GM12878 (cell line): ENCODE data around the gene GPER1. TPM values are rescaled to one million over a fixed set of nuclear protein-coding genes. Genes with fewer than 3 reads are reported as not detected.

Experiments
- ATAC-seq: fragments of 200-7000 bp; cut with Tn5 transposase; 3 replicates; pipeline ENCODE4 v1.9.1; 2020; ENCODE audit warnings: mild to moderate bottlenecking, moderate library complexity
- BruUV-seq: library from RNA; stranded (reverse); fragments of 400-500 nt; replicated peaks from 2 replicates; lab custom pipeline; 2021; lab: Mats Ljungman, UMichigan
- CTCF ChIA-PET: fragments of 300-600 bp; sonication (Branson Sonifier 250); formaldehyde crosslinking; extraction: SDS; loops from one replicate; lab custom pipeline; 2021; ENCODE audit warnings: inconsistent platforms; lab: Yijun Ruan, JAX
- POLR2A ChIA-PET: fragments of 350-600 bp; formaldehyde crosslinking; extraction: SDS; loops from one replicate; lab custom pipeline; 2021; ENCODE audit warnings: inconsistent platforms; lab: Charles Lee
- RAD21 ChIA-PET: fragments of 300-600 bp; sonication (Branson Sonifier 250); formaldehyde crosslinking; loops from one replicate; lab custom pipeline; 2023; ENCODE audit warnings: antibody characterized with exemption; ENCODE audit not compliant: unreplicated experiment; lab: Charles Lee
- SMC1A ChIA-PET: fragments of 300-600 bp; sonication (Branson Sonifier 250); formaldehyde crosslinking; loops from one replicate; lab custom pipeline; 2023; ENCODE audit not compliant: unreplicated experiment, uncharacterized antibody; lab: Charles Lee
- DNase-seq: peaks from one replicate; pipeline ENCODE4 v3.0.0-alpha.2; 2011; ENCODE audit warnings: low read depth, low spot score
- FAIRE-seq: peaks from 3 replicates; lab custom pipeline; 2011; peaks lifted over from hg19 to GRCh38; lab: Jason Lieb, UNC
- H2AFZ ChIP-seq: 2 replicates; pipeline ENCODE4 v1.6.0; 2011; ENCODE audit warnings: low read depth, low read length, control low read depth; ENCODE audit not compliant: control insufficient read depth
- H3K27ac ChIP-seq: 2 replicates; pipeline ENCODE4 v1.5.1; 2011; ENCODE audit warnings: control low read depth; ENCODE audit not compliant: control insufficient read depth, insufficient read depth
- H3K27me3 ChIP-seq, 2 experiments: replicated peaks in 1 of 2; 2 replicates each; pipeline versions ENCODE4 v1.6.0 to v1.6.1; 2011; ENCODE audit warnings: low read length in 1 of 2; ENCODE audit not compliant: control insufficient read depth in 2 of 2, insufficient read depth in 2 of 2
- H3K36me3 ChIP-seq, 2 experiments: 2 replicates each; pipeline ENCODE4 v1.5.1; 2011; ENCODE audit warnings: low read length in 1 of 2; ENCODE audit not compliant: control insufficient read depth in 2 of 2, insufficient read depth in 2 of 2
- H3K4me1 ChIP-seq: 2 replicates; pipeline ENCODE4 v1.6.1; 2011; ENCODE audit warnings: mild to moderate bottlenecking, low read length, moderate library complexity, mixed read lengths; ENCODE audit not compliant: control insufficient read depth, insufficient read depth
- H3K4me2 ChIP-seq: 2 replicates; pipeline ENCODE4 v1.6.0; 2011; ENCODE audit warnings: control low read depth; ENCODE audit not compliant: control insufficient read depth, insufficient read depth
- H3K4me3 ChIP-seq: fragments of 200-600 bp; sonication (generic); 2 replicates; pipeline ENCODE4 v1.5.1; 2016
- H3K79me2 ChIP-seq: 2 replicates; pipeline ENCODE4 v1.6.0; 2011; ENCODE audit warnings: low read length; ENCODE audit not compliant: control insufficient read depth, insufficient read depth
- H3K9ac ChIP-seq: 2 replicates; pipeline ENCODE4 v1.8.0; 2011; ENCODE audit warnings: low read length, control low read depth, mixed read lengths; ENCODE audit not compliant: control insufficient read depth, insufficient read depth
- H3K9me3 ChIP-seq: replicated peaks from 3 replicates; pipeline ENCODE4 v1.5.1; 2011; ENCODE audit warnings: mild to moderate bottlenecking, low read length; ENCODE audit not compliant: control insufficient read depth, insufficient read depth
- H4K20me1 ChIP-seq: 2 replicates; pipeline ENCODE4 v1.6.0; 2011; ENCODE audit not compliant: control insufficient read depth, insufficient read depth
- CBX3 ChIP-seq: fragments of 200-600 bp; sonication (generic); IDR thresholded peaks from 2 replicates; pipeline ENCODE4 v1.6.1; 2016; ENCODE audit warnings: low read depth, borderline replicate concordance
- HDGF ChIP-seq: fragments of 450-650 bp; IDR thresholded peaks from 2 replicates; pipeline ENCODE4 v1.6.1; 2016; ENCODE audit warnings: antibody characterized with exemption
- MTA2 ChIP-seq: fragments of 450-650 bp; IDR thresholded peaks from 2 replicates; pipeline ENCODE4 v1.6.1; 2016; ENCODE audit warnings: low read depth, mild to moderate bottlenecking, moderate library complexity
- PAX5 ChIP-seq: IDR thresholded peaks from 2 replicates; pipeline ENCODE4 v1.6.1; 2011; ENCODE audit warnings: low read depth, low read length, borderline replicate concordance
- POU2F2 ChIP-seq: IDR thresholded peaks from 3 replicates; pipeline ENCODE4 v1.6.1; 2011; ENCODE audit warnings: low read depth, mild to moderate bottlenecking, low read length, borderline replicate concordance
- RAD21 ChIP-seq: IDR thresholded peaks from 2 replicates; pipeline ENCODE4 v1.6.1; 2011; ENCODE audit warnings: mild to moderate bottlenecking, low read depth, low read length, moderate library complexity; ENCODE audit not compliant: insufficient read depth
- SPI1 ChIP-seq: IDR thresholded peaks from 2 replicates; pipeline ENCODE4 v1.6.1; 2011; ENCODE audit warnings: low read depth, mild to moderate bottlenecking, low read length, moderate library complexity, borderline replicate concordance; ENCODE audit not compliant: insufficient read depth
- TAF1 ChIP-seq: IDR thresholded peaks from 2 replicates; pipeline ENCODE4 v1.6.1; 2011; ENCODE audit warnings: mild to moderate bottlenecking, low read depth, low read length, borderline replicate concordance
- YBX1 ChIP-seq: fragments of 450-650 bp; IDR thresholded peaks from 2 replicates; pipeline ENCODE4 v1.6.1; 2016; ENCODE audit warnings: antibody characterized with exemption
- ZNF687 ChIP-seq: fragments of 450-650 bp; IDR thresholded peaks from 2 replicates; pipeline ENCODE4 v1.6.1; 2017; ENCODE audit warnings: mild to moderate bottlenecking, moderate library complexity
- WGBS: methylation state at CpG from one replicate; pipeline ENCODE4 v1.1.6; 2016; ENCODE audit warnings: low lambda C conversion rate; ENCODE audit not compliant: insufficient replicate concordance, insufficient coverage; ENCODE audit errors: missing lambda C conversion rate; 5-methylcytosine and 5-hydroxymethylcytosine counted together
- in situ Hi-C: fragments of 300-500 bp; cut with MboI; formaldehyde crosslinking; loops from 9 replicates; pipeline ENCODE4 v1.14.3; 2018; ENCODE audit warnings: mixed read lengths
- intact Hi-C: fragments of 100-400 bp; cut with micrococcal nuclease; formaldehyde crosslinking; loops from one replicate; pipeline ENCODE4 v1.14.2; 2022; ENCODE audit not compliant: unreplicated experiment
- polyA plus RNA-seq, 11 experiments: library from polyadenylated mRNA; depleted of rRNA in 4 of 11; unstranded in 6 of 11; stranded (reverse) in 5 of 11; fragments of >200 nt; fragmentation: Nextera tagmentation in 4 of 11; fragmentation: Illumina TruSeq in 1 of 11; extraction: Ambion mirVana in 4 of 11; extraction: Trizol in 1 of 11; gene quantifications; 1 replicate in 1 of 11; 2 replicates in 10 of 11; pipeline versions ENCODE4 v1.2.1 to v1.2.3, GENCODE V29; 2011 to 2016; ENCODE audit warnings: inconsistent platforms in 2 of 11, missing spikeins in 2 of 11, low read depth in 1 of 11
- total RNA-seq, 4 experiments: library from RNA; depleted of rRNA in 3 of 4; stranded (reverse); fragments of >200 nt in 3 of 4; fragmentation: Illumina TruSeq in 1 of 4; extraction: Trizol in 1 of 4; gene quantifications; 2 replicates each; pipeline versions ENCODE4 v1.2.1 to v1.2.3, GENCODE V29; 2013 to 2021
- TF ChIP-seq, protein P1 (sequence below): fragments of 450-650 bp; IDR thresholded peaks from 2 replicates; pipeline ENCODE4 v1.6.1; 2016; ENCODE audit warnings: mild to moderate bottlenecking
- TF ChIP-seq, protein P2 (sequence below): IDR thresholded peaks from 2 replicates; pipeline ENCODE4 v1.6.1; 2012; ENCODE audit warnings: low read depth, low read length, improper control_type of control experiment
- TF ChIP-seq, protein P3 (sequence below): fragments of 450-650 bp; IDR thresholded peaks from 2 replicates; pipeline ENCODE4 v1.6.1; 2017; ENCODE audit warnings: low read depth, mild to moderate bottlenecking, moderate library complexity

The GPER1 gene
- total and polyA plus RNA-seq, 10 of the 15 experiments (the other 5 are each of a cell fraction or from before 2014, with no cell fraction given), result 0.03 to 6.5 (median 2.6) TPM

GRCh38 chr7:1103009-1103788 lies 15.3 kb downstream of the GPER1 start:
- Histone ChIP-seq H3K4me3 (peak overlapping the region; percentile 64), H3K27me3 (no peaks in the 10 kb centered on the region), H3K79me2 (peaks cover 5% of the 10 kb centered on the region), H3K36me3 (peaks cover 1 to 2% of the 10 kb centered on the region in 2 experiments; a peak in 3 of 4 replicates), H3K9me3 (no peaks in the 10 kb centered on the region; the same call in 2 of the 3 replicates), H4K20me1 (no peaks in the 10 kb centered on the region), H3K27ac (peak overlapping the region; percentile 70), H2AFZ (peak overlapping the region; percentile 63), H3K4me2 (peak overlapping the region; percentile 55), H3K9ac (peak overlapping the region; percentile 49), H3K4me1 (peaks cover 33% of the 10 kb centered on the region)
- CTCF ChIA-PET, result interaction anchor here (1.0 to 6.1 kb wide), 12 partner anchors 16 to 110 kb away, joined by 3 to 77 read pairs (median 6); partner anchors contain the start of gene GPER1
- SMC1A ChIA-PET, result interaction anchor here (0.7 to 5.1 kb wide), 15 partner anchors 8 to 125 kb away, joined by 3 to 38 read pairs (median 5); partner anchors contain the start of genes GPER1 and ZFAND2A
- peak; percentile 91 for FAIRE-seq
- peak; percentile 79 for ATAC-seq
- RAD21 ChIA-PET, result interaction anchor here (0.9 to 4.0 kb wide), 10 partner anchors 8 to 129 kb away, joined by 3 to 41 read pairs (median 6); partner anchors contain the start of gene GPER1
- intact Hi-C loops, result loop anchor here (1.0 to 2.0 kb wide), 2 partner anchors 16 to 35 kb away; a partner anchor contains a TSS
- peak; percentile 73 for DNase-seq
- POLR2A ChIA-PET, result interaction anchor here (1.1 to 5.1 kb wide), 5 partner anchors 10 to 40 kb away, joined by 3 to 36 read pairs (median 4); partner anchors contain the start of gene GPER1
- in situ Hi-C loops, result no loop called here
- 2% methylated on average over 34 of the region's 34 CpGs for WGBS
- BruUV-seq, result no TSS peak
- peak; percentile 55; the same call in 1 of the 3 replicates for TF ChIP-seq POU2F2
- TF ChIP-seq TAF1, result 0 out of 2 replicates have a peak, but pooled peaks have one; percentile 27
- TF ChIP-seq PAX5, result peak; percentile 16; the same call in 1 of the 2 replicates
- TF ChIP-seq, protein P1, sequence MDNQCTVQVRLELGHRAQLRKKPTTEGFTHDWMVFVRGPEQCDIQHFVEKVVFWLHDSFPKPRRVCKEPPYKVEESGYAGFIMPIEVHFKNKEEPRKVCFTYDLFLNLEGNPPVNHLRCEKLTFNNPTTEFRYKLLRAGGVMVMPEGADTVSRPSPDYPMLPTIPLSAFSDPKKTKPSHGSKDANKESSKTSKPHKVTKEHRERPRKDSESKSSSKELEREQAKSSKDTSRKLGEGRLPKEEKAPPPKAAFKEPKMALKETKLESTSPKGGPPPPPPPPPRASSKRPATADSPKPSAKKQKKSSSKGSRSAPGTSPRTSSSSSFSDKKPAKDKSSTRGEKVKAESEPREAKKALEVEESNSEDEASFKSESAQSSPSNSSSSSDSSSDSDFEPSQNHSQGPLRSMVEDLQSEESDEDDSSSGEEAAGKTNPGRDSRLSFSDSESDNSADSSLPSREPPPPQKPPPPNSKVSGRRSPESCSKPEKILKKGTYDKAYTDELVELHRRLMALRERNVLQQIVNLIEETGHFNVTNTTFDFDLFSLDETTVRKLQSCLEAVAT, result peak; percentile 16; the same call in 1 of the 2 replicates
- no peak; the same call in 1 of the 2 replicates for TF ChIP-seq HDGF
- peak; percentile 65; the same call in 1 of the 2 replicates for TF ChIP-seq ZNF687
- no peak for TF ChIP-seq CBX3
- no peak for TF ChIP-seq RAD21
- TF ChIP-seq SPI1, result peak; percentile 84
- TF ChIP-seq, protein P2, sequence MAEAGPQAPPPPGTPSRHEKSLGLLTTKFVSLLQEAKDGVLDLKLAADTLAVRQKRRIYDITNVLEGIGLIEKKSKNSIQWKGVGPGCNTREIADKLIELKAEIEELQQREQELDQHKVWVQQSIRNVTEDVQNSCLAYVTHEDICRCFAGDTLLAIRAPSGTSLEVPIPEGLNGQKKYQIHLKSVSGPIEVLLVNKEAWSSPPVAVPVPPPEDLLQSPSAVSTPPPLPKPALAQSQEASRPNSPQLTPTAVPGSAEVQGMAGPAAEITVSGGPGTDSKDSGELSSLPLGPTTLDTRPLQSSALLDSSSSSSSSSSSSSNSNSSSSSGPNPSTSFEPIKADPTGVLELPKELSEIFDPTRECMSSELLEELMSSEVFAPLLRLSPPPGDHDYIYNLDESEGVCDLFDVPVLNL, result no peak
- peak; percentile 77 for TF ChIP-seq MTA2
- TF ChIP-seq YBX1, result no peak
- TF ChIP-seq, protein P3, sequence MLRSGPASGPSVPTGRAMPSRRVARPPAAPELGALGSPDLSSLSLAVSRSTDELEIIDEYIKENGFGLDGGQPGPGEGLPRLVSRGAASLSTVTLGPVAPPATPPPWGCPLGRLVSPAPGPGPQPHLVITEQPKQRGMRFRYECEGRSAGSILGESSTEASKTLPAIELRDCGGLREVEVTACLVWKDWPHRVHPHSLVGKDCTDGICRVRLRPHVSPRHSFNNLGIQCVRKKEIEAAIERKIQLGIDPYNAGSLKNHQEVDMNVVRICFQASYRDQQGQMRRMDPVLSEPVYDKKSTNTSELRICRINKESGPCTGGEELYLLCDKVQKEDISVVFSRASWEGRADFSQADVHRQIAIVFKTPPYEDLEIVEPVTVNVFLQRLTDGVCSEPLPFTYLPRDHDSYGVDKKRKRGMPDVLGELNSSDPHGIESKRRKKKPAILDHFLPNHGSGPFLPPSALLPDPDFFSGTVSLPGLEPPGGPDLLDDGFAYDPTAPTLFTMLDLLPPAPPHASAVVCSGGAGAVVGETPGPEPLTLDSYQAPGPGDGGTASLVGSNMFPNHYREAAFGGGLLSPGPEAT, result peak; percentile 90
